ENCODE results near the gene SULT1C3. TPM values are rescaled to one million over a fixed set of nuclear protein-coding genes. Genes with fewer than 3 reads are reported as not detected.

Gene SULT1C3
- polyA plus RNA-seq, 3 donors = not detected

DNA sequence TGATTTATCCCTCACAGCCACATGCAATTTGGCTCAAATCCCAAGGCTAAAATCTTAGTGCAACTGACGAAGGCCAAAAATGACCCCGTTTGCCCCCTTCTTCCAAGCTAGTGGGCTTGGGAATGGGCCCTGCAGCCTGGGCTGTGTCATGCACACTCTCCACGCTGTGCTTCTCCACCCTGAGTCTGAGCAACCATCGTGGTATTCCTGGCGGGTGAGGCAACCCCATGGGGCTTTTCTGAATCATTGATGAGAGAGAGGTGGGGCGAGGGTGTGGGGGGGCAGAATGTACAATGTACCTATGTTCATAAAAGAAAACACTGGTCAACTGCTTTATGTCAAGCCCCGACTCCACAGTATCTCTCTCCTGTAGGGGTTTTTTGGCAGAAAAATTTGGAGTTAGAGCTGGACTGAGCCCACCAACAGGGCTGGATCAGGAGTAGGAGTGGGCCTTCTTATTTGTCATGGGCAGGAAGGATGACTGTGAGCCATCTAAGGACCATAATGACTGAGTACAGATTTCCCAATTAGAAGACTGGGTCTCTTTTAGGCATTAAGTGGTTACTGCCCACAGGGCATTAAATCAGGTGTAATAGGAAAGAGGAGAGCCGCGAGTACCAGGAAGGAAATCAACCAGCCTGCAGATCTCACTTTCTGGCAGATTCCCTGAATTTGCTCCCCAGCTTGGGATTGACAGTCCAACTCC is 57.8 kb downstream of the SULT1C3 start:
- DNase-seq (ENCODE audit: low read depth in 3 of 3, low spot score in 2 of 3) = no peak

GRCh38 chr2:108301558-108301957 is 61.8 kb downstream of the SULT1C3 start:
- DNase-seq (ENCODE audit: low read depth in 3 of 3, low spot score in 2 of 3) = no peak

- no peak for DNase-seq (ENCODE audit: low read depth in 3 of 3, low spot score in 2 of 3)
Measured at GRCh38 chr2:108304975-108305374, 65.2 kb downstream of the SULT1C3 start.

DNA sequence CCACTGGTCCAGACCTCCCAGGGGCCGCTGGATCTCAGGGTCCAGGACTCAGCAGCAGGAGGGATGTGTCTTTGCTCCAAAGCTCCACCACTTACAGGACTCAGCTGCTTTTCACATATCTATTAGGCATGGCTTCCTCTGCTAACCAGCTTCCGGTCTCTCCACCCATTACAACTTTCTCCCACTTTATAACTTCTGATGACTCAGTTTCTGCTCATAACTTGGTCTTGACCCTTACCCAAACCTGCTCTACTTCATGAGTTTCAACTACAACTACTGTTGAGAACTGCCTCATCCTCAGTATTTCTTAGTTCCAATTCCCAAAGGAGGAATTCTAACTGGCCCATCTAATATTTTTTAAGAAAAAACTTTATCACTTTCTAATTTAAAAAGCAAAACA is 66.1 kb downstream of the SULT1C3 start:
- no peak for DNase-seq (ENCODE audit: low read depth in 3 of 3, low spot score in 2 of 3)

- no peak for DNase-seq (ENCODE audit: low read depth in 3 of 3, low spot score in 2 of 3)
Measured at GRCh38 chr2:108309903-108310302, 70.1 kb downstream of the SULT1C3 start.

Other genes with a start within 250 kb of the SULT1C3 start
- gene SULT1C2, start 48.9 kb downstream of the SULT1C3 start, polyA plus RNA-seq (ENCODE audit: insufficient read length in 3 of 3) = 10 to 100 TPM; 42.7 to 51.7 (median 50.5) TPM
- 10 to 100 TPM; 41.4 to 47.8 (median 42.6) TPM for gene SULT1C4, start 138.0 kb downstream of the SULT1C3 start, polyA plus RNA-seq (ENCODE audit: insufficient read length in 3 of 3)
- 10 to 100 TPM; 50.8 to 57.1 (median 55.3) TPM for gene GCC2, start 209.2 kb downstream of the SULT1C3 start, polyA plus RNA-seq (ENCODE audit: insufficient read length in 3 of 3)

All from right renal cortex interstitium (tissue), 3 donors.